ENCODE data around the gene NID2.

DNA sequence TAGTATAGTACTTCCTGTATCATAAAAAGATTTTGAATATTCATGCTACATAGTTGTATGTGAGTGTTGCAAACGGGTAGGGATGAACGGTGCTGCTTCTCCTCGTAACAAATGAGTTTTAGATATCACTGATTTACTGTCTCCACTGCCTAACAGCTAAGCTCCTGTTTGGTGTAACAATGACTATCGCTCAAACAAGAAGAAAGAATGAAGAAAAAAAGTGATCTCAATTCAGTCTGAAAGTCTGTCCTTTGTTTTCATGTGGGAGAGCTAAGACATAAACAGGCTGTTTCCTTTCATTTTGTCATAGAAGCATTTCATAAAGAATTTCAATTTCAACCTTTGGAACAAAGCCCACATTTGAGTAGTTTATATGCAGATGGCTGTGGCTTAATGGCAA, 105.6 kb downstream of the NID2 start:
- TF ChIP-seq EZH2 (IDR thresholded peaks at IDR 0.05) (no peak), POLR2AphosphoS5 (IDR thresholded peaks at IDR 0.05; ENCODE audit: borderline replicate concordance, low read depth, low read length) (no peak)
